Activated CD4-positive, alpha-beta T cell treated with anti-CD3 and anti-CD28 coated beads, Interleukin-2, amount 10 ng/mL, durations not matched to agents 7 days and 5 days (primary cell): ENCODE measurements around the gene ZSWIM4. TPM values are rescaled to one million over a fixed set of nuclear protein-coding genes. Genes with fewer than 3 reads are reported as not detected.
"Not testable (repeated sequence)": the region's sequence is repeated elsewhere in the genome, so short reads cannot be mapped to it uniquely, and the experiment has no call there.

ENCODE experiments used
- CTCF ChIA-PET: fragments of 350-600 bp; sonication (Branson Sonifier 250); formaldehyde crosslinking; loops from one replicate; lab custom pipeline; 2021; ENCODE audit warnings: antibody characterized with exemption; lab: Charles Lee
- POLR2A ChIA-PET: fragments of 350-600 bp; sonication (Branson Sonifier 250); formaldehyde crosslinking; loops from one replicate; lab custom pipeline; 2021; ENCODE audit warnings: antibody characterized with exemption; lab: Charles Lee
- DNase-seq: peaks from one replicate; pipeline ENCODE4 v3.0.0-alpha.2; 2020
- H3K27ac Mint-ChIP-seq: one replicate; pipeline ENCODE4 v1.8.0; 2021; ENCODE audit warnings: mild to moderate bottlenecking, moderate library complexity, mixed read lengths
- H3K27me3 Mint-ChIP-seq: one replicate; pipeline ENCODE4 v1.8.0; 2021; ENCODE audit warnings: mixed read lengths
- H3K36me3 Mint-ChIP-seq: one replicate; pipeline ENCODE4 v1.8.0; 2021; ENCODE audit warnings: low read depth, mixed read lengths
- H3K4me1 Mint-ChIP-seq: one replicate; pipeline ENCODE4 v1.8.0; 2021; ENCODE audit warnings: mixed read lengths
- H3K4me3 Mint-ChIP-seq: one replicate; pipeline ENCODE4 v1.8.0; 2021; ENCODE audit warnings: mild to moderate bottlenecking, moderate library complexity, mixed read lengths
- H3K9me3 Mint-ChIP-seq: one replicate; pipeline ENCODE4 v1.8.0; 2021; ENCODE audit warnings: mixed read lengths
- total RNA-seq, 2 experiments: library from RNA; stranded (reverse); gene quantifications; one replicate each; pipeline ENCODE4 v1.2.3, GENCODE V29; 2021

Gene ZSWIM4
- total RNA-seq, 2 experiments from 2014 or later: 6.0 to 6.2 TPM

DNA sequence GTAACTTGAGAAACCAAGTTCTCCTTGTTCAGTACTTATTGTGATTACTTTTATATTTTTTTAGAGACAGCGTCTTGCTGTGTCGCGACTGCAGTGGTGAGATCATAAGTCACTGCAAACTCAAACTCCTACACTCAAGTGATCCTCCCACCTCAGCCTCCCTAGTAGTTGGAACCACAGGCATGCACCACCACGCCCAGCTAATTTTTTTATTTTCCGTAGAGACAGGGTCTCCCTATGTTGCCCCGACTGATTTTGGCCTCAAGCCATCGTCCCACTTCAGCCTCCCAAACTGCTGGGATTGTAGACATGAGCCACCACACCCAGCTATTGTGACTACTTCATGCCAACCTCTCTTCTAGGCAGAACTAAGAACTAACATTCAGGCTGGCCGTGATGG lies 12.7 kb upstream of the ZSWIM4 start:
- CTCF ChIA-PET: interaction anchor here (12.9 kb wide), 1 partner anchor 80 kb away, joined by 112 read pairs; no protein-coding TSS in a partner anchor
- Mint-ChIP-seq H3K27me3 (no peaks in the 10 kb centered on the region), H3K27ac (no peak overlapping the region), H3K4me3 (no peak overlapping the region), H3K9me3 (no peaks in the 10 kb centered on the region), H3K36me3 (peaks cover 11% of the 10 kb centered on the region), H3K4me1 (peaks cover 20% of the 10 kb centered on the region)
- POLR2A ChIA-PET: no interaction called here
- no peak for DNase-seq

GRCh38 chr19:13783565-13784500 lies 11.4 kb upstream of the ZSWIM4 start:
- Mint-ChIP-seq H3K27me3 (no peaks in the 10 kb centered on the region), H3K36me3 (peaks cover 5% of the 10 kb centered on the region), H3K4me3 (no peak overlapping the region), H3K4me1 (peaks cover 29% of the 10 kb centered on the region), H3K27ac (no peak overlapping the region), H3K9me3 (no peaks in the 10 kb centered on the region)
- ChIA-PET POLR2A (interaction anchor here (1.4 kb wide), 1 partner anchor 78 kb away, joined by 3 read pairs; no protein-coding TSS in a partner anchor), CTCF (interaction anchor here (0.6 to 12.9 kb wide), 9 partner anchors 11 to 1609 kb away, joined by 3 to 112 read pairs (median 4); partner anchors contain the start of gene ZSWIM4)
- no peak for DNase-seq

- Mint-ChIP-seq H3K27ac (peak overlapping the region; percentile 57), H3K36me3 (no peaks in the 10 kb centered on the region), H3K9me3 (no peaks in the 10 kb centered on the region), H3K27me3 (no peaks in the 10 kb centered on the region), H3K4me1 (peaks cover 35% of the 10 kb centered on the region), H3K4me3 (no peak overlapping the region)
- POLR2A ChIA-PET: no interaction called here
- peak; percentile 75 for DNase-seq
- CTCF ChIA-PET: interaction anchor here (0.7 to 12.9 kb wide), 10 partner anchors 10 to 102 kb away, joined by 3 to 112 read pairs (median 4); partner anchors contain the start of gene ZSWIM4
Measured at GRCh38 chr19:13784731-13785452, 10.4 kb upstream of the ZSWIM4 start.

- peak overlapping the region; percentile 98 for H3K27ac Mint-ChIP-seq
- ChIA-PET CTCF (interaction anchor here (0.5 to 12.9 kb wide), 10 partner anchors 9 to 791 kb away, joined by 3 to 112 read pairs (median 4); partner anchors contain the start of gene C19orf53), POLR2A (no interaction called here)
- H3K9me3 Mint-ChIP-seq: no peaks in the 10 kb centered on the region
- no peaks in the 10 kb centered on the region for H3K27me3 Mint-ChIP-seq
- H3K4me3 Mint-ChIP-seq: peak overlapping the region; percentile 26
- H3K4me1 Mint-ChIP-seq: peaks cover 42% of the 10 kb centered on the region
- DNase-seq: peak; percentile 57
- H3K36me3 Mint-ChIP-seq: no peaks in the 10 kb centered on the region
Measured at GRCh38 chr19:13788991-13789390, 6.3 kb upstream of the ZSWIM4 start.

- ChIA-PET CTCF (interaction anchor here (0.6 to 12.9 kb wide), 2 partner anchors 19 to 72 kb away, joined by 6 to 112 read pairs; no protein-coding TSS in a partner anchor), POLR2A (no interaction called here)
- H3K4me1 Mint-ChIP-seq: peaks cover 45% of the 10 kb centered on the region
- H3K27ac Mint-ChIP-seq: peak overlapping the region; percentile 68
- no peak for DNase-seq
- H3K27me3 Mint-ChIP-seq: no peaks in the 10 kb centered on the region
- no peak overlapping the region for H3K4me3 Mint-ChIP-seq
- H3K9me3 Mint-ChIP-seq: no peaks in the 10 kb centered on the region
- no peaks in the 10 kb centered on the region for H3K36me3 Mint-ChIP-seq
Measured at GRCh38 chr19:13790354-13790753, 4.9 kb upstream of the ZSWIM4 start.

- POLR2A ChIA-PET, H3K4me3 Mint-ChIP-seq, DNase-seq, H3K9me3 Mint-ChIP-seq, H3K27me3 Mint-ChIP-seq, H3K27ac Mint-ChIP-seq, H3K36me3 Mint-ChIP-seq: not testable (repeated sequence)
- CTCF ChIA-PET: interaction anchor here (1.0 kb wide), 1 partner anchor 69 kb away, joined by 3 read pairs; no protein-coding TSS in a partner anchor
- H3K4me1 Mint-ChIP-seq: peaks cover 49% of the 10 kb centered on the region
Measured at GRCh38 chr19:13793317-13793716, 1.9 kb upstream of the ZSWIM4 start.

GRCh38 chr19:13794398-13794756 lies 866 bp upstream of the ZSWIM4 start:
- Mint-ChIP-seq H3K4me1 (peaks cover 39% of the 10 kb centered on the region), H3K27ac (peak overlapping the region; percentile 98), H3K36me3 (no peaks in the 10 kb centered on the region), H3K27me3 (no peaks in the 10 kb centered on the region), H3K9me3 (no peaks in the 10 kb centered on the region), H3K4me3 (peak overlapping the region; percentile 99)
- DNase-seq: no peak
- POLR2A ChIA-PET: interaction anchor here (1.1 kb wide), 1 partner anchor 67 kb away, joined by 4 read pairs; no protein-coding TSS in a partner anchor
- CTCF ChIA-PET: interaction anchor here (1.2 to 1.6 kb wide), 3 partner anchors 10 to 67 kb away, joined by 3 to 8 read pairs (median 4); no protein-coding TSS in a partner anchor

- Mint-ChIP-seq H3K27me3 (no peaks in the 10 kb centered on the region), H3K27ac (peak overlapping the region; percentile 84), H3K9me3 (no peaks in the 10 kb centered on the region), H3K4me1 (peaks cover 31% of the 10 kb centered on the region), H3K4me3 (peak overlapping the region; percentile 82), H3K36me3 (no peaks in the 10 kb centered on the region)
- POLR2A ChIA-PET: no interaction called here
- CTCF ChIA-PET: interaction anchor here (0.6 to 1.1 kb wide), 4 partner anchors 9 to 67 kb away, joined by 3 to 5 read pairs (median 4); no protein-coding TSS in a partner anchor
- no peak for DNase-seq
Measured at GRCh38 chr19:13795595-13796300, 505 bp downstream of the ZSWIM4 start.

- CTCF ChIA-PET: interaction anchor here (0.9 to 1.8 kb wide), 9 partner anchors 7 to 84 kb away, joined by 3 to 8 read pairs (median 5); no protein-coding TSS in a partner anchor
- peak overlapping the region; percentile 82 for H3K4me3 Mint-ChIP-seq
- peaks cover 31% of the 10 kb centered on the region for H3K4me1 Mint-ChIP-seq
- H3K27ac Mint-ChIP-seq: peak overlapping the region; percentile 84
- H3K9me3 Mint-ChIP-seq: no peaks in the 10 kb centered on the region
- no peak for DNase-seq
- peaks cover 4% of the 10 kb centered on the region for H3K36me3 Mint-ChIP-seq
- no peaks in the 10 kb centered on the region for H3K27me3 Mint-ChIP-seq
- POLR2A ChIA-PET: no interaction called here
Measured at GRCh38 chr19:13796301-13797057, 1.2 kb downstream of the ZSWIM4 start.

DNA sequence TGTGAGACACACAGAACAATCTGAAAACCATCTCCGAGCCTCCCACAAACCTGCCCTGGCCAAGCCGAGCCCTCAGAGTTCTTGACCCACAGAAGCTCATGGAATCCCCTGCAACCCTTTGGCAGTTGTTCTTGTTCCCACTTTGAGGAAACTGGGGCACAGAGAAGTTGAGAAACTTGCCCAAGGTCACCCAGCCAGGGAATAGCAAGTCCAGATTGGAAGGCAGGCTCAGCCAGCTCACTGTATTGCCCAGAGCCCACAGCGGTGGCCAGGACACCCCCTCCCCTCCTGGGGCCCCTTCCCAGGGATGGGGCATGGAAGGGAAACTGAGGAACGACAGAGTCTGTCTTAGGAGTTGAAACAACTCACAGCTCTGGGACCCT lies 1.8 kb downstream of the ZSWIM4 start:
- CTCF ChIA-PET: interaction anchor here (1.1 to 1.8 kb wide), 7 partner anchors 8 to 84 kb away, joined by 3 to 8 read pairs (median 5); no protein-coding TSS in a partner anchor
- POLR2A ChIA-PET: no interaction called here

DNA sequence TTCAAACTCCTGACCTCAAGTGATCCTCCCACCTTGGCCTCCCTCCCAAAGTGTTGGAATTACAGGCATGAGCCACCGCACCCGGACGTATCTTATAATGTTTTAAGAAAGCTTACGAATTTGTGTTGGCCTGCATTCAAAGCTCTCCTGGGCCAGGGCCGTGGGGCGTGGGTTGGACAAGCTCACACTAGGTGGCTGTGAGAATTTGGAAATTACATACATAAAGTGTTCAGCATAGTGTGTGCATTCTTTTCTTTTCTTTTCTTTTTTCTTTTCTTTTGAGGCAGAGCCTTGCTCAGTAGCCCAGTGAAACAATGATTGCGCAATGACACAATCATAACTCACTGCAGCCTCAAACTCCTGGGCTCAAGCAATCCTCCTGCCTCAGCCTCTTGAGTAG lies 2.6 kb downstream of the ZSWIM4 start:
- Mint-ChIP-seq H3K4me1 (peaks cover 34% of the 10 kb centered on the region), H3K36me3 (peaks cover 6% of the 10 kb centered on the region), H3K4me3 (no peak overlapping the region), H3K9me3 (no peaks in the 10 kb centered on the region), H3K27me3 (no peaks in the 10 kb centered on the region), H3K27ac (no peak overlapping the region)
- ChIA-PET POLR2A (no interaction called here), CTCF (interaction anchor here (1.1 to 1.8 kb wide), 7 partner anchors 9 to 83 kb away, joined by 3 to 8 read pairs (median 5); no protein-coding TSS in a partner anchor)
- DNase-seq: no peak

More for the DNA sequence above, 1.8 kb downstream of the ZSWIM4 start:
- H3K4me1 Mint-ChIP-seq: peaks cover 31% of the 10 kb centered on the region
- no peaks in the 10 kb centered on the region for H3K9me3 Mint-ChIP-seq
- DNase-seq: no peak
- H3K4me3 Mint-ChIP-seq: no peak overlapping the region
- H3K27me3 Mint-ChIP-seq: no peaks in the 10 kb centered on the region
- H3K36me3 Mint-ChIP-seq: peaks cover 4% of the 10 kb centered on the region
- H3K27ac Mint-ChIP-seq: no peak overlapping the region
